Mesothelial cell of epicardium (in vitro differentiated cells): ENCODE results near the gene PIGU. TPM values are rescaled to one million over a fixed set of nuclear protein-coding genes. Genes with fewer than 3 reads are reported as not detected.
"Not testable (repeated sequence)": the region's sequence is repeated elsewhere in the genome, so short reads cannot be mapped to it uniquely, and the experiment has no call there.

Experiments used
- DNase-seq, 2 experiments: peaks; one replicate each; pipeline ENCODE4 v3.0.0; 2021; ENCODE audit warnings: low spot score in 2 of 2; ENCODE audit not compliant: unreplicated experiment in 2 of 2
- H3K27ac Mint-ChIP-seq: 2 replicates; pipeline ENCODE4 v1.8.0; 2021; ENCODE audit warnings: mixed read lengths
- H3K27me3 Mint-ChIP-seq: 2 replicates; pipeline ENCODE4 v1.8.0; 2021; ENCODE audit warnings: low read depth, mixed read lengths
- H3K36me3 Mint-ChIP-seq: 2 replicates; pipeline ENCODE4 v1.8.0; 2021; ENCODE audit warnings: mixed read lengths
- H3K4me1 Mint-ChIP-seq: 2 replicates; pipeline ENCODE4 v1.8.0; 2021; ENCODE audit warnings: mixed read lengths
- H3K4me3 Mint-ChIP-seq: 2 replicates; pipeline ENCODE4 v1.8.0; 2021; ENCODE audit warnings: mild to moderate bottlenecking, moderate library complexity, mixed read lengths
- H3K9me3 Mint-ChIP-seq: 2 replicates; pipeline ENCODE4 v1.8.0; 2021; ENCODE audit warnings: mixed read lengths
- CTCF ChIP-seq: fragments of 200-600 bp; sonication (generic); IDR thresholded peaks from one replicate; pipeline ENCODE4 v1.5.0; 2021; ENCODE audit warnings: antibody characterized with exemption; ENCODE audit not compliant: unreplicated experiment
- total RNA-seq: library from RNA; stranded (reverse); gene quantifications from 3 replicates; pipeline ENCODE4 v1.2.1, GENCODE V29; 2021

Gene PIGU
- total RNA-seq, 1 donor from 2014 or later = 32.6 TPM

- H3K27me3 Mint-ChIP-seq = no peaks in the 10 kb centered on the region
- TF ChIP-seq CTCF = no peak
- H3K4me1 Mint-ChIP-seq = peaks cover 5% of the 10 kb centered on the region
- peak overlapping the region; percentile 50 for H3K27ac Mint-ChIP-seq
- no peak overlapping the region for H3K4me3 Mint-ChIP-seq
- no peak for DNase-seq
- peaks cover 6% of the 10 kb centered on the region for H3K9me3 Mint-ChIP-seq
- peaks cover 36% of the 10 kb centered on the region for H3K36me3 Mint-ChIP-seq
Observed at GRCh38 chr20:34615477-34615876, 61.4 kb downstream of the PIGU start.

GRCh38 chr20:34611976-34612375, 64.9 kb downstream of the PIGU start:
- H3K36me3 Mint-ChIP-seq = peaks cover 31% of the 10 kb centered on the region
- not testable (repeated sequence) for H3K27me3 Mint-ChIP-seq, H3K27ac Mint-ChIP-seq, DNase-seq, H3K9me3 Mint-ChIP-seq, H3K4me3 Mint-ChIP-seq, H3K4me1 Mint-ChIP-seq

- H3K27ac Mint-ChIP-seq = no peak overlapping the region
- DNase-seq = no peak
- H3K4me1 Mint-ChIP-seq = peaks cover 4% of the 10 kb centered on the region
- no peaks in the 10 kb centered on the region for H3K9me3 Mint-ChIP-seq
- H3K36me3 Mint-ChIP-seq = peaks cover 21% of the 10 kb centered on the region
- no peak for TF ChIP-seq CTCF
- no peak overlapping the region for H3K4me3 Mint-ChIP-seq
- H3K27me3 Mint-ChIP-seq = no peaks in the 10 kb centered on the region
Observed at GRCh38 chr20:34607066-34607465, 69.8 kb downstream of the PIGU start.

DNA sequence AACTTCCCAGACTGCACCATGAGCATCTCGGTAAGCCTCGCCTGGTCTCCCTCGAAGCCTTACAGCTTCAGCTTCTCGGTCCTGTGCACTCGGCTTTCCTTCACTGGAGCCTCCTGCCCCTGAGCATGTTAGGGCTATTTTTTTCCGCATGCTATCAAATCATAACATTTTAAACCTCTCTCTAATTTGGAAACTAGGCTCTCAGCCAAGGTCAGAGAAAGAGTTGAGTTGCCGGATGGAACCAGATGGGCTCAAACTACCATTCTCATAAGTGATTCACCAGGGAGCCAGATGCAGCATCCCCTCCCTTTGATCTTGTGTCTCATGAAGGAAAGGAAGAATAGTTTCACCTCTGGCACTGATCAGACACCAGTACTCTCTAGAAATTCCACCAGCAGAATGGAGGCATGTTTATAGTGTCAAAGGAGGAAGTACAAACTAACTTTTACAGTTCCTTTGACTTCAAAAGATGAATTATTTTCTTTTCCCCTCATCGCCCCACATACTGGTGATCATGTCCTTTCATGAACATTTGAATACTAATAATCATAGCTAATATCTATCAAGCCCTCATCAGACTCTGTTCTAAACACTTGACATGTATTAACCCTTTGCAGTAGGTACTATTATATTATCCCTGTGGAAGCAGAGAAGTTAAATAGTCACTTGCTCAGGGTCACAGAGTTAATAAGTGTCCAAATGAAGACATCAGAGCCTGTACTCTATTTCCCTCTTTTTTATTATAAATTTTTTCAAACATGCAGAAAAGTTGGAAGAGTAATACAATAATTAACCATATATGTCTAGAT, 71.7 kb downstream of the PIGU start:
- Mint-ChIP-seq H3K36me3 (peaks cover 15% of the 10 kb centered on the region), H3K9me3 (no peaks in the 10 kb centered on the region), H3K4me3 (no peak overlapping the region), H3K27me3 (no peaks in the 10 kb centered on the region), H3K27ac (peak overlapping the region; percentile 35), H3K4me1 (peaks cover 4% of the 10 kb centered on the region)
- TF ChIP-seq CTCF = no peak
- DNase-seq = no peak

- Mint-ChIP-seq H3K4me1 (peaks cover 4% of the 10 kb centered on the region), H3K36me3 (peaks cover 5% of the 10 kb centered on the region), H3K9me3 (no peaks in the 10 kb centered on the region), H3K27me3 (no peaks in the 10 kb centered on the region), H3K27ac (no peak overlapping the region), H3K4me3 (no peak overlapping the region)
- DNase-seq = no peak
- no peak for TF ChIP-seq CTCF
Observed at GRCh38 chr20:34600892-34601653, 75.8 kb downstream of the PIGU start.
